GM21515 (cell line): Measurements from ENCODE around the gene SLC41A3.
"Not testable (repeated sequence)": the region's sequence is repeated elsewhere in the genome, so short reads cannot be mapped to it uniquely, and the experiment has no call there.

Experiments
- ATAC-seq: cut with Tn5 transposase; IDR thresholded peaks from one replicate; pipeline ENCODE4 v1.9.1; 2021; ENCODE audit not compliant: unreplicated experiment

The SLC41A3 gene

DNA sequence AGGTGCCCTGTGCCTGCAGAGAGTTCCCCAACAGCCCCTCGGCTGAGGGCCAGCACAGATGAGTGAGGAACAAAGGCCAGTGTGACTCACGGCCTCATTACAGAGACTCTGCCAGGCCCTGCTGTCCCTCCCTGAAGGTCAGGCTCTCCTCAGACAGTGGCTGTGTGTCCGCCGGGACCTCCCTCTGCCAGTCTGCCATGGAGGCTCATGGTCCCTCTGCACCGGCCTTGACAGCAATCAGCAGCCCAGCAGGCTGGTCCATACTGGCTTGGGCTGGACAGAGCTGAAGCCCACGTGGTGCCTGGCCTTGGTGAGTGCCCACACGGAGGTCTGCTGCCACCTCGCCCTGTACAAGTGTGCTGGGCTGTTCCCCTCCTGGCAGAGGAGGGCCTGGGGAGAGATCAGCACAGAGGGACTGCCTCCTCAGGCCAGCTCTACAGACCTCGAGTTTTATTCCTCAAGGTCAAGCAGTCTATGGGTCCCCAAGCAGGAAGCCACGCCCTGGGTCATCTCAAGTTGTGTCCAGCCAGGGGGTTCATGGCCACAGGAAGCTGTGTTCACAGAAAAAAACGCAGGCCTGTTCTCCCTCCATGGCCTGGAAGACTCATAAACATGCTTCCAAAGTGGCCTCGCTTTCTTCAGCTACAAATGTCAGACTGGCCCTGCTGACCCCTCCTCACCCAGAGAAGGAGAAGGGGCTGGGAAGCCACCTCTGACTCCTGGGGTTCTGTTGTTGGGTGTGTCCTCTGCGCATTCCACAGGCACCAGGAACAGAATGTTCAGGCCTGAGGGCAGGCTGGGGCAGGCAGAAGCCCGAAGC, 27.0 kb downstream of the SLC41A3 start:
- ATAC-seq = no peak

- ATAC-seq = no peak
Observed at GRCh38 chr3:126056088-126056487, 27.8 kb downstream of the SLC41A3 start.

- no peak for ATAC-seq
Observed at GRCh38 chr3:126054870-126055269, 29.1 kb downstream of the SLC41A3 start.

GRCh38 chr3:126053949-126054569, 29.9 kb downstream of the SLC41A3 start:
- ATAC-seq = no peak

- ATAC-seq = no peak
Observed at GRCh38 chr3:126053513-126053912, 30.4 kb downstream of the SLC41A3 start.

DNA sequence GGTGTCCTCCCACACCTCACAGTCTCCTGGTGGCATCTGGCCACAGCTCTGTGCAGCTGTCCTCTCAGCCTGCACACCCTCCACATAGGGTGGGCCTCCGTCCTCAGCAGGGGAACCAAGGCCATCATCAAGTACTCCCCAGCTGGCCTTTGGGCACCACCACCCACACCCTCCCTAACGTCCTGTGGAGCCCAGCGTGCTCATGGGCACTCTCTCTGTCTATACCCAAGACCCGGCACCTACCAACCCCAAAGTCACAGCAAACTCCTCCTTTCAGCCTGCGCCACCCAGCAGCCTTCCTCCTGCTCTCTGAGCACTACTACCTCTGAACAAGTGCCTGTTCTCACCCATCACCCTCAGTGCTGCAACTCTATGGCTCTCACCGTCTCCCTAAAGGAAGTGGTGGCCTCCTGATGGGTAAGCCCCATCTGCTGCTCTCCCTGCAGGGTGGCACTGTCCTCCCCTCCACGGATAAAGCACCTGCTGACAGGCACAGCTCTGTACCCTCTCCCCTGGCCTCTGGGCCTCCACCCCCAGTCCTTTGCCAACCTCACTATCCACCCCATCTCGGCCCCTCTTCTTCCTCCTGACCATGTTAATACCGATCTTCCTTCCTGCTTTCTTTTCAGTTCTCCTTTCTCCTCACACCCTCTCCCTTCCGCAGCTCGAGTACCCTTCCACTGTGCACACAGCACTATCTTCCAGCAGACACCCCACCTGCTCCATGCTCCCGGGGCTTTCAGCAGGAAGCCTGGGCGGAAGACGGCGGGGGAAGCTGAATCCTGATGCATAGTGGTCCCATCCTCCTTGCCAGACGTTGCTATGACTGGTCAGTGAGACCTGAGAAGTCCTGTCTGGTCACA, 31.5 kb downstream of the SLC41A3 start:
- ATAC-seq = peak; percentile 63

DNA sequence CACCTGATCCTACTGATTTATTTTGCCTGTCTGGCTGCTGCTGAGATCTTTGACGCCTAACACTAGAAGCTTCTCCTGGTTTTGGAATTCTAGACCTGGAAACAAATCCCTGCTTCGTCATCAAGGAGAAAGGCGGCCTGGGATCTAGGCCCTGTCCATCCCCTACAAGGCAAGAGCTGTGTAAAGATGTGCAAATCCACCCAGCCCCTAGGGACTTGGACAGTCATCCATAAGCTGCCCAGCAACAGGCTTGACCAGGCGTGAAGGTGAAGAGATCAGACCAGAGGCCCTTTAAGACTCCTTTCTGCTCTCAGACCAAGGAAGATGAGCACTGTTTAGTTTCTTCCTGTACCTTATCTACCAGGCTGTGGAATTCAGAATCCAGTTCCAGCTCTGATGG, 32.2 kb downstream of the SLC41A3 start:
- ATAC-seq = no peak

GRCh38 chr3:126051234-126051633, 32.7 kb downstream of the SLC41A3 start:
- no peak for ATAC-seq

DNA sequence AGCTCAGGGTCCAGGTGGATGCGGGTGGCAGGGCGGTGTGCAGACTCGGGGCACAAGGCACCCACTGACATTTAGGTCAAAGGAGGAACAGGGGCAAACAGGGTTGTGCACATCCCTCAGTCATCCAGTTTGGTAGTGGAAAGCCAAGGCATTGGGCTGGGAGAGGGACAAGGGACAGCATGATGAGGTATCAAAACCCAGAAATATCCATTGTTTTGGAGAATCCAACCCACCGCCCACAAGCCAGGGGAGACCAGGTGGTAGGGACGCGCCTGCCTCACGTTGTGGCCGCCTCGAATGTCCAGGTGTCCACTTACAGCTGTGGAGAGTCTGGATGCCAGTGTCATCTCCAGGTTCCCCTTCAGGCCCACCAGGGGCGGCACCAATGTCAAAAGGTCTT, 33.3 kb downstream of the SLC41A3 start:
- no peak for ATAC-seq

DNA sequence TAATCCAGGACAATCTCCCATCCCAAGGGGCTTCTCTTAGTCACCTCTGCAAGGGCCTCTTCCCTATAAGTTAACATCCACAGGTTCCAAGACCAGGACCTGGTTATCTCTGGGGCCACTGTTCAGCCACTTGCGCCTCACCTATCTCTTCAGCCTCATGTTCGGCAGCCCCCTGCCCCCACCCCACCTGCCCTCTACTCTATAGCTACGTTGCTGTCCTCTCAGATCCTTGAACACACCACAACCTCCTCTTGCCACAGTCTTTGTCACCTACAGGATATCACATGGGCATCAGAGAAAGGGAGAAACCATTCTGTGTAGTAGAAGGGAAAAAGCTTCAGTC, 33.9 kb downstream of the SLC41A3 start:
- no peak for ATAC-seq

DNA sequence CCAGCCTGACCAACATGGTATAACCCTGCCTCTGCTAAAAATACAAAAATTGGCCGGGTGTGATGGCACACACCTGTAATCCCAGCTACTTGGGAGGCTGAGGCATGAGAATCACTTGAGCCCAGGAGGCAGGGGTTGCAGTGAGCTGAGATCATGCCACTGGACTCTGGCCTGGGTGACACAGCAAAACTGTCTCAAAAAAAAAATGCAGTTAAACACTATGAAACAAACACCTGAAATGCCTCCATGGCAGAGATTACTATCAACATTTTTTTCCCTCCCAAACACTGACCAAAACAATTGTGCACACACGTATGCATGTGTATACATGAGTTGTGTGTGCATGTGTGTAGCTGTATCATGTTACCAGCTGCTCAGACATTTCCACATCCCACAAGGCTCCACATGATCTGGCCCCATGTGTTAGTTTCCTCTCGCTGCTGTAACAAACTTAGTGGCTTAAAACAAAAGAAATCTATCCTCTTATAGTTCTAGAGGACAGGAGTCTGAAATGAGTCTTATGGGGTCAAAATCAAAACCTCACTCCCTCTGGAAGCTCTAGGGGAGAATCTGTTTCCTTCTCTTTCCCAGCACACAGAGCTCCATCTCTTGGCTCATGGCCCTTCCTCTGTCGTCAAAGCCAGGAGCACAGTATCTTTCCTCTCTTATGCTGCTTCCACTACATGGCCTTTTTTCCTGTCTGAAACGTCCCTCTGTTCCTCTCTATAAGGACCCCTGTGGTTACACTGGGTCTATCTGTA, 34.5 kb downstream of the SLC41A3 start:
- ATAC-seq = no peak

DNA sequence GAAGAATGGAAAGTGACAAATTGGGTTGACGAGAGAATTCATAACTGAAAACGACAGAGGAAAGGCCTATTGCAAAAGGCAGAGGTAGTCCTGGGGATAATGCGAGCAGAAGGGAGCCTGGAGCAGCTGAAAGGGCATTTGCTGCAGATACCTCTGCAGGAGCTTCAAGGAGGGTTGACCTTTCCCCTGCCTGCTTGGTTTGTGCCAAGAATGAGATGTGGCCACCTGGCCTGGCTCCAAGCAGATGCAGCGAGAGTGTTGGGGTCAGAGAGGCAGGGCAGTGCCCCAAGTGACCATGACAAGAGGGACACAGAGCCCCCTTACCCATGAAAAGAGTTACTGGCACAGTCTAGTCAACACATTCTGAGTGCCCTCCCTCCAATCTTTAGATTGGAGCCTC, 43.5 kb downstream of the SLC41A3 start:
- ATAC-seq = no peak

- ATAC-seq = no peak
Observed at GRCh38 chr3:126039870-126040269, 44.1 kb downstream of the SLC41A3 start.

DNA sequence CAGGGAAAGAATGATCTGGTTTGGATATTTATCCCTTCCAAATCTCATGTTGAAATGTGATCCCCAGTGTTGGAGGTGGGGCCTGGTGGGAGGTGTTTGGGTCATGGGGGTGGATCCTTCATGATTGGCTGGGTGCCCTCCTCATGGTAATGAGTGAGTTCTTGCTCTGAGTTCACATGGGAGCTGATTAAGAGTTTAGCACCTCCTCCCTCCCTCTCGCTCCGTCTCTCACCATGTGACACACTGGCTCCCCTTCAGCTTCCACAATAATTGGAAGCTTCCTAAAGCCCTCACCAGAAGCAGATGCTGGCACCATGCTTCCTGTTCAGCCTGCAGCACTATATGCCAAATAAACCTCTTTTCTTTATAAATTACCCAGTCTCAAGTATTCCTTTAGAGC, 45.1 kb downstream of the SLC41A3 start:
- not testable (repeated sequence) for ATAC-seq

- ATAC-seq = no peak
Observed at GRCh38 chr3:126036056-126036549, 47.8 kb downstream of the SLC41A3 start.

DNA sequence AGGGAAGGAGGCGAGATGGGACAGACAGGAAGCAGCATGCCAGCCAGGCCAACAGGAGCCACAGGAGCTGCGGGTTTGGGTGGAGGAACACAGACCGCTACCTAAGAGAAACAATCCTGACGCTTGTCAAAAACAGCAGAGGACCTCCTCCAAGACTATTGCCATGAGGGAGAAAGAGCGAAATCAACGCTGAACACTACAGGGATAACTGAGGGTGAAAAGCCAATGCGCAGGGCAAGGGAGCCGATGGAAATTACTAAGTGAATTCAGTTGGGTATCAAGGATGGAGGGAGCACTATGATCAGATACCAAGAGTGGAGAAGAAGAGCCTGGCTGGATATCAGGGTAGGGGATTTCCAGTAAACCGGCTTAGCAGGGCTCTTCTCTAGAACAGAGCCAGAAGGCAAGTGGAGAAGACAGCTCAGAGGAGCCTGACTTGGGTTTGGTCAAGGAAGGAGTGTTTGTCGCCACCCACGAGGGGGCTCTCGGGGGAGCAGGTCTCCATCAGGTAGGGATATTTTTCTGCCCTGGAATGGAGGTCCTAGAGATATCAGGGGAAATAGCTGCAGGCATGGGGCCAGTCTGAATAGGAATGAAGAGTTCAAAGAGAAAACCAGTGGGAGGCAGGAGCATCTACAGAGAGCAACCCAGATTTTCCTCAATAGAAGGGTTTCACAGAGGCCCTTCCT, 48.4 kb downstream of the SLC41A3 start:
- ATAC-seq = no peak

- ATAC-seq = no peak
Observed at GRCh38 chr3:126034481-126035361, 49.2 kb downstream of the SLC41A3 start.

GRCh38 chr3:126033765-126034164, 50.2 kb downstream of the SLC41A3 start:
- ATAC-seq = no peak

GRCh38 chr3:126033051-126033745, 50.7 kb downstream of the SLC41A3 start:
- ATAC-seq = no peak
